ENCODE data around the gene CCDC110. TPM values are rescaled to one million over a fixed set of nuclear protein-coding genes. Genes with fewer than 3 reads are reported as not detected.

CCDC110 gene
- total RNA-seq, 1 donor from 2014 or later: 0.73 TPM

- Mint-ChIP-seq H3K36me3 (ENCODE audit: unreplicated experiment) (no peaks in the 10 kb centered on the region), H3K27ac (ENCODE audit: unreplicated experiment) (no peak overlapping the region), H3K9me3 (ENCODE audit: unreplicated experiment) (no peaks in the 10 kb centered on the region), H3K27me3 (ENCODE audit: unreplicated experiment) (peaks cover 8% of the 10 kb centered on the region), H3K4me3 (ENCODE audit: unreplicated experiment) (no peak overlapping the region), H3K4me1 (ENCODE audit: unreplicated experiment) (peaks cover 24% of the 10 kb centered on the region)
- TF ChIP-seq CTCF (IDR thresholded peaks at IDR 0.05): no peak
- no peak for DNase-seq (ENCODE audit: extremely low spot score, unreplicated experiment)
Measured at GRCh38 chr4:185467991-185468390, 3.5 kb downstream of the CCDC110 start.

- Mint-ChIP-seq H3K9me3 (ENCODE audit: unreplicated experiment) (no peaks in the 10 kb centered on the region), H3K27ac (ENCODE audit: unreplicated experiment) (peak overlapping the region; percentile 52), H3K36me3 (ENCODE audit: unreplicated experiment) (no peaks in the 10 kb centered on the region), H3K27me3 (ENCODE audit: unreplicated experiment) (peaks cover 8% of the 10 kb centered on the region), H3K4me3 (ENCODE audit: unreplicated experiment) (peak overlapping the region; percentile 56), H3K4me1 (ENCODE audit: unreplicated experiment) (peaks cover 24% of the 10 kb centered on the region)
- no peak for DNase-seq (ENCODE audit: extremely low spot score, unreplicated experiment)
- no peak for TF ChIP-seq CTCF (IDR thresholded peaks at IDR 0.05)
Measured at GRCh38 chr4:185467101-185467500, 4.4 kb downstream of the CCDC110 start.

- H3K27me3 Mint-ChIP-seq (ENCODE audit: unreplicated experiment): peaks cover 8% of the 10 kb centered on the region
- H3K9me3 Mint-ChIP-seq (ENCODE audit: unreplicated experiment): no peaks in the 10 kb centered on the region
- DNase-seq (ENCODE audit: extremely low spot score, unreplicated experiment): no peak
- no peak for TF ChIP-seq CTCF (IDR thresholded peaks at IDR 0.05)
- H3K4me3 Mint-ChIP-seq (ENCODE audit: unreplicated experiment): no peak overlapping the region
- no peaks in the 10 kb centered on the region for H3K36me3 Mint-ChIP-seq (ENCODE audit: unreplicated experiment)
- peaks cover 22% of the 10 kb centered on the region for H3K4me1 Mint-ChIP-seq (ENCODE audit: unreplicated experiment)
- H3K27ac Mint-ChIP-seq (ENCODE audit: unreplicated experiment): no peak overlapping the region
Measured at GRCh38 chr4:185465707-185466106, 5.8 kb downstream of the CCDC110 start.

- Mint-ChIP-seq H3K27me3 (ENCODE audit: unreplicated experiment) (peaks cover 12% of the 10 kb centered on the region), H3K27ac (ENCODE audit: unreplicated experiment) (no peak overlapping the region), H3K4me3 (ENCODE audit: unreplicated experiment) (no peak overlapping the region), H3K4me1 (ENCODE audit: unreplicated experiment) (peaks cover 19% of the 10 kb centered on the region), H3K36me3 (ENCODE audit: unreplicated experiment) (no peaks in the 10 kb centered on the region), H3K9me3 (ENCODE audit: unreplicated experiment) (no peaks in the 10 kb centered on the region)
- DNase-seq (ENCODE audit: extremely low spot score, unreplicated experiment): no peak
- TF ChIP-seq CTCF (IDR thresholded peaks at IDR 0.05): no peak
Measured at GRCh38 chr4:185464887-185465286, 6.6 kb downstream of the CCDC110 start.

GRCh38 chr4:185464183-185464582 lies 7.3 kb downstream of the CCDC110 start:
- peaks cover 6% of the 10 kb centered on the region for H3K27me3 Mint-ChIP-seq (ENCODE audit: unreplicated experiment)

More at GRCh38 chr4:185464183-185464582, 7.3 kb downstream of the CCDC110 start:
- Mint-ChIP-seq H3K4me1 (ENCODE audit: unreplicated experiment) (peaks cover 19% of the 10 kb centered on the region), H3K27ac (ENCODE audit: unreplicated experiment) (no peak overlapping the region), H3K36me3 (ENCODE audit: unreplicated experiment) (no peaks in the 10 kb centered on the region), H3K4me3 (ENCODE audit: unreplicated experiment) (no peak overlapping the region), H3K9me3 (ENCODE audit: unreplicated experiment) (no peaks in the 10 kb centered on the region)
- DNase-seq (ENCODE audit: extremely low spot score, unreplicated experiment): no peak
- no peak for TF ChIP-seq CTCF (IDR thresholded peaks at IDR 0.05)
